T-helper 1 cell treated with Interleukin-12 subunit alpha and Interleukin-12 subunit beta and Interleukin-4 antibody, amounts not matched to agents 30 μg/mL and 1 μg/mL, for 36 hours (primary cell): ENCODE data around the gene ST6GALNAC3.

Experiments
- H3K27ac Mint-ChIP-seq: one replicate; pipeline ENCODE4 v1.8.0; 2021; ENCODE audit warnings: mild to moderate bottlenecking, mixed read lengths
- H3K27me3 Mint-ChIP-seq: one replicate; pipeline ENCODE4 v1.8.0; 2021; ENCODE audit warnings: low read depth, mixed read lengths
- H3K36me3 Mint-ChIP-seq: one replicate; pipeline ENCODE4 v1.8.0; 2021; ENCODE audit warnings: low read depth, mixed read lengths
- H3K4me1 Mint-ChIP-seq: one replicate; pipeline ENCODE4 v1.8.0; 2021; ENCODE audit warnings: low read depth, mixed read lengths
- H3K4me3 Mint-ChIP-seq: one replicate; pipeline ENCODE4 v1.8.0; 2021; ENCODE audit warnings: mild to moderate bottlenecking, moderate library complexity, mixed read lengths
- H3K9me3 Mint-ChIP-seq: one replicate; pipeline ENCODE4 v1.8.0; 2021; ENCODE audit warnings: mixed read lengths

Gene ST6GALNAC3

GRCh38 chr1:76374086-76374485 is 299.5 kb downstream of the ST6GALNAC3 start:
- H3K27ac Mint-ChIP-seq = no peak overlapping the region
- no peaks in the 10 kb centered on the region for H3K4me1 Mint-ChIP-seq
- H3K36me3 Mint-ChIP-seq = no peaks in the 10 kb centered on the region
- H3K27me3 Mint-ChIP-seq = peaks cover 4% of the 10 kb centered on the region
- H3K4me3 Mint-ChIP-seq = no peak overlapping the region
- no peaks in the 10 kb centered on the region for H3K9me3 Mint-ChIP-seq

- H3K4me1 Mint-ChIP-seq = no peaks in the 10 kb centered on the region
- H3K4me3 Mint-ChIP-seq = no peak overlapping the region
- no peak overlapping the region for H3K27ac Mint-ChIP-seq
- H3K36me3 Mint-ChIP-seq = no peaks in the 10 kb centered on the region
- no peaks in the 10 kb centered on the region for H3K9me3 Mint-ChIP-seq
- peaks cover 4% of the 10 kb centered on the region for H3K27me3 Mint-ChIP-seq
These were observed 302.7 kb downstream of the ST6GALNAC3 start for GRCh38 chr1:76377247-76377646.

GRCh38 chr1:76379506-76379905 is 305.0 kb downstream of the ST6GALNAC3 start:
- H3K4me3 Mint-ChIP-seq = no peak overlapping the region
- no peaks in the 10 kb centered on the region for H3K36me3 Mint-ChIP-seq
- H3K27ac Mint-ChIP-seq = no peak overlapping the region

GRCh38 chr1:76381450-76382097 is 307.0 kb downstream of the ST6GALNAC3 start:
- Mint-ChIP-seq H3K4me3 (no peak overlapping the region), H3K36me3 (no peaks in the 10 kb centered on the region), H3K9me3 (no peaks in the 10 kb centered on the region), H3K27me3 (no peaks in the 10 kb centered on the region), H3K27ac (no peak overlapping the region), H3K4me1 (no peaks in the 10 kb centered on the region)

More at GRCh38 chr1:76379506-76379905, 305.0 kb downstream of the ST6GALNAC3 start:
- Mint-ChIP-seq H3K9me3 (no peaks in the 10 kb centered on the region), H3K4me1 (no peaks in the 10 kb centered on the region), H3K27me3 (peaks cover 4% of the 10 kb centered on the region)

- H3K4me3 Mint-ChIP-seq = no peak overlapping the region
- no peaks in the 10 kb centered on the region for H3K27me3 Mint-ChIP-seq
- H3K4me1 Mint-ChIP-seq = no peaks in the 10 kb centered on the region
These were observed 313.7 kb downstream of the ST6GALNAC3 start for GRCh38 chr1:76388261-76388660.

GRCh38 chr1:76390456-76390855 is 315.9 kb downstream of the ST6GALNAC3 start:
- Mint-ChIP-seq H3K9me3 (no peaks in the 10 kb centered on the region), H3K4me3 (no peak overlapping the region), H3K27me3 (no peaks in the 10 kb centered on the region), H3K27ac (no peak overlapping the region), H3K4me1 (no peaks in the 10 kb centered on the region), H3K36me3 (no peaks in the 10 kb centered on the region)

More at GRCh38 chr1:76388261-76388660, 313.7 kb downstream of the ST6GALNAC3 start:
- Mint-ChIP-seq H3K36me3 (no peaks in the 10 kb centered on the region), H3K27ac (no peak overlapping the region), H3K9me3 (no peaks in the 10 kb centered on the region)

GRCh38 chr1:76395059-76395458 is 320.5 kb downstream of the ST6GALNAC3 start:
- Mint-ChIP-seq H3K4me1 (no peaks in the 10 kb centered on the region), H3K4me3 (no peak overlapping the region), H3K9me3 (no peaks in the 10 kb centered on the region), H3K27ac (no peak overlapping the region), H3K36me3 (no peaks in the 10 kb centered on the region), H3K27me3 (no peaks in the 10 kb centered on the region)

GRCh38 chr1:76402128-76402527 is 327.6 kb downstream of the ST6GALNAC3 start:
- Mint-ChIP-seq H3K9me3 (peaks cover 6% of the 10 kb centered on the region), H3K4me1 (no peaks in the 10 kb centered on the region), H3K27ac (no peak overlapping the region), H3K36me3 (no peaks in the 10 kb centered on the region), H3K4me3 (no peak overlapping the region), H3K27me3 (no peaks in the 10 kb centered on the region)

- Mint-ChIP-seq H3K27ac (no peak overlapping the region), H3K4me3 (no peak overlapping the region), H3K9me3 (no peaks in the 10 kb centered on the region), H3K27me3 (no peaks in the 10 kb centered on the region), H3K36me3 (no peaks in the 10 kb centered on the region), H3K4me1 (no peaks in the 10 kb centered on the region)
These were observed 333.8 kb downstream of the ST6GALNAC3 start for GRCh38 chr1:76408303-76408702.

- Mint-ChIP-seq H3K9me3 (no peaks in the 10 kb centered on the region), H3K4me3 (no peak overlapping the region), H3K36me3 (no peaks in the 10 kb centered on the region), H3K27ac (no peak overlapping the region), H3K4me1 (no peaks in the 10 kb centered on the region), H3K27me3 (no peaks in the 10 kb centered on the region)
These were observed 336.0 kb downstream of the ST6GALNAC3 start for GRCh38 chr1:76410499-76410898.

- H3K9me3 Mint-ChIP-seq = no peaks in the 10 kb centered on the region
- no peaks in the 10 kb centered on the region for H3K4me1 Mint-ChIP-seq
- no peak overlapping the region for H3K27ac Mint-ChIP-seq
- H3K27me3 Mint-ChIP-seq = no peaks in the 10 kb centered on the region
- no peak overlapping the region for H3K4me3 Mint-ChIP-seq
- no peaks in the 10 kb centered on the region for H3K36me3 Mint-ChIP-seq
These were observed 344.0 kb downstream of the ST6GALNAC3 start for GRCh38 chr1:76418531-76418930.

GRCh38 chr1:76419603-76420002 is 345.1 kb downstream of the ST6GALNAC3 start:
- Mint-ChIP-seq H3K36me3 (no peaks in the 10 kb centered on the region), H3K9me3 (no peaks in the 10 kb centered on the region), H3K27ac (no peak overlapping the region), H3K27me3 (no peaks in the 10 kb centered on the region), H3K4me1 (no peaks in the 10 kb centered on the region), H3K4me3 (no peak overlapping the region)

GRCh38 chr1:76425201-76426145 is 350.9 kb downstream of the ST6GALNAC3 start:
- Mint-ChIP-seq H3K27me3 (no peaks in the 10 kb centered on the region), H3K27ac (no peak overlapping the region), H3K36me3 (no peaks in the 10 kb centered on the region), H3K4me1 (no peaks in the 10 kb centered on the region), H3K4me3 (no peak overlapping the region), H3K9me3 (no peaks in the 10 kb centered on the region)

- no peaks in the 10 kb centered on the region for H3K9me3 Mint-ChIP-seq
- H3K4me3 Mint-ChIP-seq = no peak overlapping the region
- H3K27me3 Mint-ChIP-seq = no peaks in the 10 kb centered on the region
- no peaks in the 10 kb centered on the region for H3K36me3 Mint-ChIP-seq
- no peak overlapping the region for H3K27ac Mint-ChIP-seq
- no peaks in the 10 kb centered on the region for H3K4me1 Mint-ChIP-seq
These were observed 352.1 kb downstream of the ST6GALNAC3 start for GRCh38 chr1:76426606-76427005.

GRCh38 chr1:76428028-76428427 is 353.5 kb downstream of the ST6GALNAC3 start:
- no peaks in the 10 kb centered on the region for H3K4me1 Mint-ChIP-seq

More at GRCh38 chr1:76428028-76428427, 353.5 kb downstream of the ST6GALNAC3 start:
- Mint-ChIP-seq H3K27me3 (no peaks in the 10 kb centered on the region), H3K36me3 (no peaks in the 10 kb centered on the region), H3K9me3 (no peaks in the 10 kb centered on the region), H3K27ac (no peak overlapping the region), H3K4me3 (no peak overlapping the region)
